Spinal cord (tissue), 10 donors: ENCODE data around the gene TMEM181. TPM values are rescaled to one million over a fixed set of nuclear protein-coding genes. Genes with fewer than 3 reads are reported as not detected.
"Not testable (repeated sequence)": the region's sequence is repeated elsewhere in the genome, so short reads cannot be mapped to it uniquely, and the experiment has no call there.

ENCODE experiments used
- DNase-seq, 6 donors: peaks; one replicate each; pipeline versions ENCODE4 v3.0.0 to v3.0.0-alpha.2; 2013 to 2015; ENCODE audit warnings: low spot score in 6 of 6, low read depth in 4 of 6
- H3K27ac ChIP-seq: one replicate; pipeline ENCODE4 v1.5.1; 2013; ENCODE audit warnings: low read depth, low read length, control low read depth
- H3K27me3 ChIP-seq: one replicate; pipeline ENCODE4 v1.6.1; 2013; ENCODE audit warnings: low read length; ENCODE audit not compliant: control insufficient read depth, insufficient read depth
- H3K36me3 ChIP-seq: one replicate; pipeline ENCODE4 v1.6.1; 2013; ENCODE audit warnings: low read length; ENCODE audit not compliant: control insufficient read depth, insufficient read depth
- H3K4me1 ChIP-seq: one replicate; pipeline ENCODE4 v1.6.1; 2013; ENCODE audit warnings: low read length; ENCODE audit not compliant: control insufficient read depth, insufficient read depth
- H3K4me3 ChIP-seq: one replicate; pipeline ENCODE4 v1.5.1; 2013; ENCODE audit warnings: low read depth, low read length, control low read depth
- H3K9me3 ChIP-seq: one replicate; pipeline ENCODE4 v1.6.1; 2013; ENCODE audit warnings: low read length; ENCODE audit not compliant: control insufficient read depth, insufficient read depth
- WGBS: methylation state at CpG from one replicate; pipeline ENCODE4 v1.1.5; 2013; ENCODE audit warnings: missing lambda C conversion rate; ENCODE audit not compliant: insufficient coverage; 5-methylcytosine and 5-hydroxymethylcytosine counted together
- polyA plus RNA-seq, 2 donors: library from polyadenylated mRNA; unstranded; fragments of 120-200 nt; gene quantifications; one replicate each; pipeline ENCODE4 v1.2.1, GENCODE V29; 2013; ENCODE audit not compliant: insufficient read length in 2 of 2
- total RNA-seq, 2 donors: library from RNA; depleted of rRNA in 1 of 2; stranded (reverse); fragments of 120-200 nt in 1 of 2; fragments of >200 nt in 1 of 2; gene quantifications; one replicate each; pipeline versions ENCODE4 v1.2.3 to v1.2.4, GENCODE V29; 2013 to 2014
- donor health status: healthy.

Gene TMEM181
- total and polyA plus RNA-seq, 4 donors = 31.8 to 59.0 (median 40.1) TPM

DNA sequence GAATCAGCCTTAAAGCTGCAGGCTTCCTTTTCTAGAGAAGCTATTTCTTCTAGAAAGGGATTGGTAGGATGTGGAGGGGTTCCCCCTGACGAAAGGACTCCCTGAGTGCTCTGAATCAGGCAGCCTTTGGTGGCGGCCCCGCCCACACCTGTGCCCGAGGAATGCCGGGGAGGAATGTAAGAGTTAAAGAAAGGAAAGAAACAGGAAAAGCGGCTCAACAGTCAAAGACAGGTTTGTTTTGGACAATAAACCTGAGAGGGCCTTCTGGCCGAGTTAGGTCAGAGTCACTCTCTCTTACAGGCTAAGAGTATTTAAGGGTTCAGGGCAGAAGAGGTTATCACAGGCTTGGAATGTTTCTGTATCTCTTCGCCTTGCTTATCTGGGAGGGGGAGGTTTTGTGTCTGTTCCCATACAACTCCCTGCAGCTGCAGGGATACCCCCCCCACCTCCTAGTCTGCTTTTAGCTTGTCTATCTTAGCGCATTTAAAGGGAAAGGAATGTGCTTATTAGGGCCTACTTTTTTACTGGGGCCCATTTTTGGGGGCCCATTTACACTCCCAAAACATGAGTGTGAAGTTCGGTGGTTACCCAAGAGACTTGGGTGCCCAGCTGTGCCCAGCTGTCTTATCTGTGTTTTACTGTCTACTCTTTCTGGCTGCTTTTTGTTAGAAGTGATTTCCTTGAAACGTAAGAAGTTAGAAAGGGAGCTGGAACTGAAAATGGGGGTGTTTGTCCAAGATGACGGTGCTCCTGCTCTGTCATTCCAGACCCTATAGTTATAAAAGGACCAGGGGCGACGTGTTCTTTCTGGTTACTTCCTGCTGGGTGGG, 51.9 kb downstream of the TMEM181 start:
- Histone ChIP-seq H3K36me3 (peaks cover 40% of the 10 kb centered on the region), H3K4me3 (no peak overlapping the region), H3K27ac (no peak overlapping the region), H3K4me1 (no peaks in the 10 kb centered on the region), H3K27me3 (no peaks in the 10 kb centered on the region), H3K9me3 (no peaks in the 10 kb centered on the region)
- no peak for DNase-seq
- 67% methylated on average over 12 of the region's 14 CpGs for WGBS

GRCh38 chr6:158614606-158615005, 54.7 kb downstream of the TMEM181 start:
- H3K27me3 ChIP-seq, H3K4me3 ChIP-seq, DNase-seq, H3K9me3 ChIP-seq, H3K4me1 ChIP-seq, H3K27ac ChIP-seq: not testable (repeated sequence)
- WGBS = no CpG with 5 or more reads among the region's 3 CpGs
- peaks cover 18% of the 10 kb centered on the region for H3K36me3 ChIP-seq

DNA sequence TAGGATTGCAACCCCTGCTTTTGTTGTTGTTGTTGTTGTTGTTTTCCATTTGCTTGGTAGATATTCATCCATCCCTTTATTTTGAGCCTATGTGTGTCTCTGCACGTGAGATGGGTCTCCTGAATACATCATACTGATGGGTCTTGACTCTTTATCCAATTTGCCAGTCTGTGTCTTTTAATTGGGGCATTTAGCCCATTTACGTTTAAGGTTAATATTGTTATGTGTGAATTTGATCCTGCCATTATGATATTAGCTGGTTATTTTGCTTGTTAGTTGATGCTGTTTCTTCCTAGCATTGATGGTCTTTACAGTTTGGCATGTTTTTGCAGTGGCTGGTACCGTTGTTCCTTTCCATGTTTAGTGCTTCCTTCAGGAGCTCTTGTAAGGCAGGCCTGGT, 58.4 kb downstream of the TMEM181 start:
- H3K9me3 ChIP-seq, H3K27ac ChIP-seq, H3K4me1 ChIP-seq, DNase-seq, H3K27me3 ChIP-seq, H3K4me3 ChIP-seq: not testable (repeated sequence)
- H3K36me3 ChIP-seq = peaks cover 21% of the 10 kb centered on the region
- WGBS = no CpG with 5 or more reads among the region's 3 CpGs

DNA sequence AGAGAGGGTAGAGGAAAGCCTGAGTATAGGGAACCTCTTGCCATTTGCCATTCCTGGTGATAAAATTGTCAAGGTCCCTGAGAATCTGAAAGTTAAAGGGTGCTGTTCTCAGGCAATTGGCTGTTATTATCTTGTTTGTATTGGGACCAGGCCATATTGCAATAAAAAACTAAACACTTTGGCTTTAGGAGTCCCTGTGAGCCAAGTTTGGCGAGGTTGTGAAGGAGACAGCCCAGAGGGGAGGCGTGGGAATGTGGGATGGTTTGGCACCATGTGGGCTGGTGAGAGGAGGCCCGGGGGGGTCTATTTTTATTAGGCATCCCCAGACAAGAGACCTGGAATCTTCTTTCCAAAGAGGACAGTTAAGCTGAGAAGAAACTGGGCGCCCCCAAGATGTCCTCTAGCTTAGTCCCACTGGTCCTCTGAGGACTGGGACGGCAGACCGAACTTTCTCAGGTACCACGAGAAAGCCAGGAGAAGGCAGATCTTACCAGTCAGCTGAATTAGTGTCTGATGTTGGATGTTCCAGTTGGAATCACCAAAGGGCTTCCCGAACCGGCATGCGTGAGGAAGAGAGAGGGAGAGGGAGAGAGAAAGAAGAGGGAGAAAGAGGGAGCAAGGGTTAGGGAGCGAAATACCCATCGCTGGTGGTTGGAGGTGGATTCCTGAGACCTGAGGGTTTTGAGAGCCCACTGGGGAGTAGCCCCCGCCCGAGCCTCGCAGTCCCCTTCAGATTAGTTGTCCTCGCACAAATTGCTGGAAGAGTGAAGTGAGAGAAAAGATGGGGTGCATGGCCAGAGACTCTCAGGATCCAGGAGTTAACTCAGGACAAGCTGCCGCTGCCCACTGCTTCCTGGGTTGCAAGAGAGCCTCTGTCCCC, 60.3 kb downstream of the TMEM181 start:
- DNase-seq = no peak
- H3K9me3 ChIP-seq = no peaks in the 10 kb centered on the region
- H3K27ac ChIP-seq = no peak overlapping the region
- no peaks in the 10 kb centered on the region for H3K27me3 ChIP-seq
- no peak overlapping the region for H3K4me3 ChIP-seq
- 97% methylated on average over 17 of the region's 17 CpGs for WGBS
- peaks cover 33% of the 10 kb centered on the region for H3K36me3 ChIP-seq
- no peaks in the 10 kb centered on the region for H3K4me1 ChIP-seq

DNA sequence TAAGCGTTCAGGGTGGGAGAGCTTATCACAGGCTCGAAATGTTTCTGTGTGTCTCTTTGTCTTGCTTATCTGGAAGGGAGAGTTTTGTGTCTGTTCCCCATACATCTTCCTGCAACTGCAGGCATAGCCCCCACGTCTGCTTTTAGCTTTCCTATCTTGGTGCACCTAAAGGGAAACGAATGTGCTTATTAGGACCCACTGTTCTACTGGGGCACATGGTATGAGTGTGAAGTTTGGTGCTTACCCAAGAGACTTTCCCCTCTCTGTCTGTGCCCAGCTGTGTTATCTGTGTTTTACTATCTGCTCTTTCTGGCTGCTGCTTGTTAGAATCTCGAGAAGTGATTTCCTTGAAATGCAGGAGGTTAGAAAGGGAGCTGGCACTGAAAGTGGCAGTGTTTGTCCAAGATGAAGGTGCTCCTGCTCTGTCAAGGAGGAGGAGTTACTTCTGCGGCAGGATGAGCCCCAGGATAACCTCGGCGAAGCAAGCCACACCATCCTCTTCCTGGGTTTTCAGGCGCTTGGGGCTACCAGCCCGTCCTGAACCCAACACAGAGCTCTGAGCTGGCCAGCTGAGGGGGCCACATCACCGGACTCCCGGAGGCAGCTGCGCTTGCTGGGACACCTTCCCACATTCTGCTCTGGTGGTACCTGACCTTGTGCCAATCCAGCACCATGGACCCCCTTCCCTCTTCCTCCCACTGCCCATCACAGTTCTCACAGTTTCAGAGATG, 61.2 kb downstream of the TMEM181 start:
- Histone ChIP-seq H3K9me3 (no peaks in the 10 kb centered on the region), H3K27me3 (no peaks in the 10 kb centered on the region), H3K27ac (no peak overlapping the region), H3K4me3 (no peak overlapping the region), H3K4me1 (no peaks in the 10 kb centered on the region), H3K36me3 (peaks cover 42% of the 10 kb centered on the region)
- DNase-seq = no peak
- WGBS = 96% methylated on average over 11 of the region's 13 CpGs

DNA sequence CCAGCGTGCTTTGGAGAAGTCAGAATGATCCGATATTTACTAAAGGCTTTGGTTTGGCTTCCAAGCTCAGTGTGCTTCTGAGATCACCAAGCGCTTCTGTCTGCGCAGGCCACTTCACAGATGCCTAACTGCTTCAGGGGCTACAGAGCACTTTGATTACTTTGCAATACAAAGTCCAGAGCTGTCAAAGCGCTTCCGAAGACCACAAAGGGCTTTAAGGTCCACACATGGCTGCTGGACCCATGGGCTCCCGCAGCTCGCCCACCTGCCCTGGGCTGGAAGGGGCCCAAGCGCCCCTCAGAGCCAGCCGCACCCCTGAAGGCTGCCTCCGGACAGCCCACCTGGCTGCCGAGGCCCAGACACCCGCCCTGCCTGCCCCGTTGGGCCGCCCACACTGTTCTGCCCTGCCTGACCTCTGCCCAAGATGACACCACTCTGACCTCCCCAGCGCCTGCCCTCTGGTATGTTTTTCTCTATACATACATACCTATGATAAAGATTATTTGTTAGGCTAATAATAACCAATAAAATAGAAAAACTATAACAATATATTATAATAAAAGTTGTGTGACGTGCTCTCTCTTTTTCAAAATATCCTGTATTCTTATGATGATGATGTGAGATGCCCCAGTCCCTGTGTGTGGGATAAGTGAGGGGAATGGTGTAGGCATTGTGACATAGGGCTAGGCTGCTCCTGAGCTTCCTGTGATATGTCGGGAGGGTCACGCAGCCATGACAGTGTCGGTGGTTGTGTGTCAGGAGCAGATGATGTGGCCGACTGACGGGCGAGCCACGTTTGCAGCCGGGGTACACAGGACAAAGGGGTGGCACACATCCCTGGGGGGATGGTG, 62.0 kb downstream of the TMEM181 start:
- Histone ChIP-seq H3K9me3 (no peaks in the 10 kb centered on the region), H3K27ac (no peak overlapping the region), H3K4me1 (no peaks in the 10 kb centered on the region), H3K4me3 (no peak overlapping the region), H3K27me3 (no peaks in the 10 kb centered on the region), H3K36me3 (peaks cover 50% of the 10 kb centered on the region)
- 96% methylated on average over 20 of the region's 25 CpGs for WGBS
- no peak for DNase-seq

DNA sequence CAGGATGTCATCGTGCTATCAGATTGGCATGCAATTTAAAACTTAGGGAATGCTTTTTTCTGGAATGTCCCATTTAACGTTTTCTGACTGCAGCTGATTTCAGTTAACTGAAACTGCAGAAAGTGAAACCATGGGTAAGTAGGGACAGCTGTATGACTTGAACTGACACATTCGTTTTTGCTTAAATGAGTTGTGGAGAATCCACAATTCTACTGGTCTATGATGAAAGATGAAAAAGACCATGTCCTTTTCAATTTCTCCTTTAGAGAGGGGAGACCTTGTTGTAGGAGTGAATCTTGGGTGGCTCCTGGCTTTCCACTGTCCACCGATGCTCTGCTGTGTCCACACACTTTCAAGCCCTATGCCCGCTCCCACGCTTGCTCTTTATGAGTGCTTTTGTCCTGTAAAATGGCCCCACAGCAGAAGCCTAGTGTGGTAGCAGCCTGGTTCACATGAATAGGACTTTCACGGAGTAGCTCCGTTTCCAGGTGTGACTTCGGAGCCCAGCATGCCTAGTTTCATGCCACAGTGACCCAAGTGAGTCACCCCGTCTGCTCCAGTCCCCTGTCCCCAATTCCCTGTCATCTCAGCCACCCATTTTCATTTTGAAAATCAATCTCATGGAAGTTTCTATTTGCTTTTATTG, 62.8 kb downstream of the TMEM181 start:
- WGBS = 88% methylated on average over 9 of the region's 10 CpGs
- peaks cover 56% of the 10 kb centered on the region for H3K36me3 ChIP-seq

DNA sequence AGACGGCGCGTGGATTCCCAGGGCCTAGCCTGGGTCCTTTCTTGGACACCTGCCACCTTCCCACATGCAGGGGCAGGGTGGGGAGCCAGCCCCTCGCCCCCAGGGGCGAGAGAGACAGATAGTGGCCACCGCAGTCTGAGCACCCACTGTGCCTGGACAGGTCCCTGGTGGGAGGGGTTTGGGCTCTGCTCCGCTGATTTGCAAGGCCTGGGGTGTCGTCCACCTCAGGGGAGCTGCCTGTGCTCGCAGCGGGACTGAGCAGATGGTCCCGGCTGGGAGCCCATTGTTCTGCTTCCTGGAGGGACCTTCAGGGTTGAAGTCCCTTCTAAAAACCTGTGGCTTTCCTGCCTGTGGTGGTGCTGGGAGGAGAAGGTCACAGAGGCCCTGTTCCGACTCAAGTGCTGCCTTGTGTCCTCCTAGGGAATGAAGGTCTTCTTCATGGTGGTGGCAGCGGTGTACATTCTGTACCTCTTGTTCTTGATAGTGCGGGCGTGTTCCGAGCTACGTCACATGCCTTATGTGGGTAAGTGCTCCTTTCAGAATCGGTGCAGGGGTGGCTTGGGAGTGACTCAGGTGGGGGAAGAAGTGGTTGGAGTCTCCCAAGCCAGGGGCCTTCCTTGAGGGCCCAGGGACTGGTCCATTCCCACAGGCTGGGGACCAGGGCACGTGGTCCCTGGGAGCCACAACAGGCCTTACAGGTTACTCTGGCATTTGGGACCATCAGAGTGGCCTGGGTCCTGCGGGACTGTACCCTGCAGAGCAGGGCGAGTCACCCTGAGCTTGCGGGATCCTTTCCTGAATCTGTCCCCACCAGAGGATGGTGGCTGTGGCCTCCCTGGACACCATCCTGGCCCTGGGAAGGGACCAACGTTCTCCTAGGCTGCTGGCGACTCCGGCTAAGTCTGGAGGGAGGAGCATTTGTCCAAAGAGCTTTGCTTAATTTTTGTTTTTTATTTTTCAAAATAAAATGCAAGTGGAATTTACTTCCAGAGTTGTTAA, 65.1 kb downstream of the TMEM181 start:
- WGBS = 94% methylated on average over 21 of the region's 25 CpGs
- no peaks in the 10 kb centered on the region for H3K9me3 ChIP-seq
- peaks cover 10% of the 10 kb centered on the region for H3K4me1 ChIP-seq
- no peak overlapping the region for H3K27ac ChIP-seq
- no peaks in the 10 kb centered on the region for H3K27me3 ChIP-seq
- no peak for DNase-seq
- peaks cover 73% of the 10 kb centered on the region for H3K36me3 ChIP-seq
- H3K4me3 ChIP-seq = no peak overlapping the region

More for the DNA sequence above, 62.8 kb downstream of the TMEM181 start:
- peaks cover 3% of the 10 kb centered on the region for H3K4me1 ChIP-seq
- H3K27me3 ChIP-seq = no peaks in the 10 kb centered on the region
- no peak overlapping the region for H3K4me3 ChIP-seq
- DNase-seq = no peak
- no peak overlapping the region for H3K27ac ChIP-seq
- H3K9me3 ChIP-seq = no peaks in the 10 kb centered on the region
